Measurements from ENCODE around the gene ATP8B2.

The ATP8B2 gene

DNA sequence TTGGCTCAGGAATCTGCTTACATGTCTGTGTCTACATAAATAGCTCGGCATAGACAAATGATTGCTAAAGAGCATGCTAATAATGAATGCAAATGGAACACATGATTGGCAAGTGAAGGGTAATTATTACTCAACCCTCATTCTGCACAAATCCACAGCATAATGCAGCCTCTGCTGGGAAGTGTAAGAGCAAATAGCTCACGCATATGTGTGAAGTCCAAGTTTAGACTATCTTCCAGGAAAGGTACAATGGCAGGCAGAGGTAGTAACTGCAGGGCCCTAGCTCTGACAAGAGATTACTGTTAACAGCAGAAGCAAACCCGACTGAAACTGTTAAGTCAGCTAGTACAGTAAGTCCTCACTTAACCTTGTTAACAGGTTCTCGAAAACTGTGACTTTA lies 72.8 kb downstream of the ATP8B2 start:
- DNase-seq (ENCODE audit: low spot score), result no peak

GRCh38 chr1:154398678-154399077 lies 73.4 kb downstream of the ATP8B2 start:
- no peak for DNase-seq (ENCODE audit: low spot score)

DNA sequence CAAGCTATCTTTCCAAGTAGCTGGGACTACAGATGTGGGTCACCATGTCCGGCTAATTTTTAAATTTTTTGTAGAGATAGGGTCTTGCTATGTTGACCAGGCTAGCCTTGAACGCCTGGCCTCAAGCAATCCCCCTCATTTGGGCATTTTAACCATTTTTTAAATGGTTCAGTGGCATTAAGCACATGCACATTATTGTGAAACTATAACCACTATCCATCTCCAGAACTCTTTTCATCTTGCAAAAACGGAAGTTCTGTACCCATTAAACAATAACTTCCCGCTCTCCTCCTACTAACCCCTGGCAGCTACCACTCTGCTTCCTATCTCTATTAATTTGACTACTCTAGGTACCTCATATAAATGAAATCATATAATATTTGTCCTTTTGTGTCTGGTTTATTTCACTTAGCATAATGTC lies 75.1 kb downstream of the ATP8B2 start:
- DNase-seq (ENCODE audit: low spot score), result no peak

Measured in RKO (cell line).